HG03045 (cell line): ENCODE results near the gene ZNF785.
A peak's percentile ranks its signal among the peaks of the same experiment; 100 is the strongest.

Source experiments
- ATAC-seq: cut with Tn5 transposase; IDR thresholded peaks from one replicate; pipeline ENCODE4 v1.9.1; 2021; ENCODE audit warnings: mild to moderate bottlenecking, moderate library complexity; ENCODE audit not compliant: unreplicated experiment

ZNF785 gene

GRCh38 chr16:30566531-30566930 is 19.0 kb downstream of the ZNF785 start:
- no peak for ATAC-seq

GRCh38 chr16:30565984-30566383 is 19.5 kb downstream of the ZNF785 start:
- ATAC-seq = no peak

GRCh38 chr16:30565526-30565925 is 20.0 kb downstream of the ZNF785 start:
- ATAC-seq = no peak

- ATAC-seq = no peak
Measured at GRCh38 chr16:30562021-30562420, 23.5 kb downstream of the ZNF785 start.

GRCh38 chr16:30561089-30561816 is 24.2 kb downstream of the ZNF785 start:
- ATAC-seq = no peak

- ATAC-seq = no peak
Measured at GRCh38 chr16:30559690-30560089, 25.8 kb downstream of the ZNF785 start.

- no peak for ATAC-seq
Measured at GRCh38 chr16:30558789-30559377, 26.6 kb downstream of the ZNF785 start.

GRCh38 chr16:30557957-30558788 is 27.3 kb downstream of the ZNF785 start, which contains the start of gene ZNF764:
Gene ZNF764 (minus strand): TSS chr16:30558374. CDS start chr16:30558182, 192 bp downstream.
- peak; percentile 80 for ATAC-seq

GRCh38 chr16:30557707-30557956 is 27.9 kb downstream of the ZNF785 start:
- ATAC-seq = peak; percentile 6

GRCh38 chr16:30556125-30556473 is 29.4 kb downstream of the ZNF785 start:
- ATAC-seq = no peak

- ATAC-seq = no peak
Measured at GRCh38 chr16:30555315-30556124, 30.0 kb downstream of the ZNF785 start.

GRCh38 chr16:30554557-30555314 is 30.8 kb downstream of the ZNF785 start:
- ATAC-seq = no peak

- ATAC-seq = no peak
Measured at GRCh38 chr16:30553393-30553899, 32.1 kb downstream of the ZNF785 start.

GRCh38 chr16:30552956-30553355 is 32.5 kb downstream of the ZNF785 start:
- ATAC-seq = no peak

- no peak for ATAC-seq
Measured at GRCh38 chr16:30551781-30552180, 33.7 kb downstream of the ZNF785 start.

- no peak for ATAC-seq
Measured at GRCh38 chr16:30548416-30549253, 36.9 kb downstream of the ZNF785 start.

- ATAC-seq = no peak
Measured at GRCh38 chr16:30546115-30546514, 39.4 kb downstream of the ZNF785 start.

GRCh38 chr16:30543067-30543466 is 42.4 kb downstream of the ZNF785 start:
- ATAC-seq = no peak
